Mesothelial cell of epicardium (in vitro differentiated cells): ENCODE measurements around the gene SYPL2. TPM values are rescaled to one million over a fixed set of nuclear protein-coding genes. Genes with fewer than 3 reads are reported as not detected.

Experiments used
- DNase-seq, 2 experiments: peaks; one replicate each; pipeline ENCODE4 v3.0.0; 2021; ENCODE audit warnings: low spot score in 2 of 2; ENCODE audit not compliant: unreplicated experiment in 2 of 2
- H3K27ac Mint-ChIP-seq: 2 replicates; pipeline ENCODE4 v1.8.0; 2021; ENCODE audit warnings: mixed read lengths
- H3K27me3 Mint-ChIP-seq: 2 replicates; pipeline ENCODE4 v1.8.0; 2021; ENCODE audit warnings: low read depth, mixed read lengths
- H3K36me3 Mint-ChIP-seq: 2 replicates; pipeline ENCODE4 v1.8.0; 2021; ENCODE audit warnings: mixed read lengths
- H3K4me1 Mint-ChIP-seq: 2 replicates; pipeline ENCODE4 v1.8.0; 2021; ENCODE audit warnings: mixed read lengths
- H3K4me3 Mint-ChIP-seq: 2 replicates; pipeline ENCODE4 v1.8.0; 2021; ENCODE audit warnings: mild to moderate bottlenecking, moderate library complexity, mixed read lengths
- H3K9me3 Mint-ChIP-seq: 2 replicates; pipeline ENCODE4 v1.8.0; 2021; ENCODE audit warnings: mixed read lengths
- CTCF ChIP-seq: fragments of 200-600 bp; sonication (generic); IDR thresholded peaks from one replicate; pipeline ENCODE4 v1.5.0; 2021; ENCODE audit warnings: antibody characterized with exemption; ENCODE audit not compliant: unreplicated experiment
- total RNA-seq: library from RNA; stranded (reverse); gene quantifications from 3 replicates; pipeline ENCODE4 v1.2.1, GENCODE V29; 2021

The SYPL2 gene
- total RNA-seq, 1 donor from 2014 or later, result 0.11 TPM

- peaks cover 2% of the 10 kb centered on the region for H3K36me3 Mint-ChIP-seq
- H3K27me3 Mint-ChIP-seq, result no peaks in the 10 kb centered on the region
- H3K9me3 Mint-ChIP-seq, result no peaks in the 10 kb centered on the region
- H3K4me3 Mint-ChIP-seq, result no peak overlapping the region
- no peak overlapping the region for H3K27ac Mint-ChIP-seq
- peaks cover 8% of the 10 kb centered on the region for H3K4me1 Mint-ChIP-seq
- TF ChIP-seq CTCF, result peak; percentile 49
- peak in 1 of 2 experiments; percentile 79 for DNase-seq
Observed at GRCh38 chr1:109490029-109490933, 23.9 kb downstream of the SYPL2 start.

- TF ChIP-seq CTCF, result no peak
- Mint-ChIP-seq H3K4me3 (no peak overlapping the region), H3K9me3 (no peaks in the 10 kb centered on the region), H3K4me1 (peaks cover 7% of the 10 kb centered on the region), H3K27ac (no peak overlapping the region), H3K27me3 (no peaks in the 10 kb centered on the region), H3K36me3 (peaks cover 2% of the 10 kb centered on the region)
- no peak for DNase-seq
Observed at GRCh38 chr1:109490934-109491302, 24.6 kb downstream of the SYPL2 start.

GRCh38 chr1:109491372-109491771 lies 25.0 kb downstream of the SYPL2 start:
- peaks cover 7% of the 10 kb centered on the region for H3K4me1 Mint-ChIP-seq
- H3K36me3 Mint-ChIP-seq, result peaks cover 2% of the 10 kb centered on the region
- H3K9me3 Mint-ChIP-seq, result no peaks in the 10 kb centered on the region
- H3K27ac Mint-ChIP-seq, result no peak overlapping the region
- no peaks in the 10 kb centered on the region for H3K27me3 Mint-ChIP-seq
- no peak overlapping the region for H3K4me3 Mint-ChIP-seq
- DNase-seq, result no peak
- no peak for TF ChIP-seq CTCF

- peak overlapping the region; percentile 38 for H3K4me3 Mint-ChIP-seq
- H3K9me3 Mint-ChIP-seq, result no peaks in the 10 kb centered on the region
- no peak overlapping the region for H3K27ac Mint-ChIP-seq
- H3K27me3 Mint-ChIP-seq, result no peaks in the 10 kb centered on the region
- peaks cover 2% of the 10 kb centered on the region for H3K36me3 Mint-ChIP-seq
- no peak for TF ChIP-seq CTCF
- H3K4me1 Mint-ChIP-seq, result peaks cover 10% of the 10 kb centered on the region
- no peak for DNase-seq
Observed at GRCh38 chr1:109492779-109493178, 26.4 kb downstream of the SYPL2 start.

- Mint-ChIP-seq H3K27ac (no peak overlapping the region), H3K27me3 (no peaks in the 10 kb centered on the region), H3K4me3 (peak overlapping the region; percentile 90), H3K4me1 (peaks cover 10% of the 10 kb centered on the region), H3K36me3 (peaks cover 2% of the 10 kb centered on the region), H3K9me3 (no peaks in the 10 kb centered on the region)
- TF ChIP-seq CTCF, result no peak
- no peak for DNase-seq
Observed at GRCh38 chr1:109493227-109493626, 26.9 kb downstream of the SYPL2 start.
